ENCODE data around the gene ENPEP.

DNA sequence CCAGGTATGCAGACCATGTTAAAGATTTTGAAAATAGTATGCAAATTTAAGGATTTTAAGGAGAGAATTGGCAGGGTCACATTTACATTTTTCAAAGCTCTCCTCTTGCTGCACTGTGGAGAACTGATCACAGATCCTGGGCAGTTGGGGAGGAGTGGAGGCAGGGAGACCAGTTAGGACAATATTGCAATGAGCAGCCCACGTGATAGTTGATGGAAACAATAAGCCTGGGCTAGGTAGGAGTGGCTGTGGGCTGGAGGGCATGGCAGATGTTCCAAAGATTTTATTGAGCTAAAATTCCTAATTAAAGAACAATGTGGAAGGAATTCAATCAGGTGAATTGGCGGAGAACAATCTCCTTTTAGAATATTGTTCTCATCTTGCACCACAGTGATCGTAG is 50.6 kb downstream of the ENPEP start:
- TF ChIP-seq ZC3H10 (CRISPR knock-in tag; IDR thresholded peaks at IDR 0.05) (no peak), ESRRG (CRISPR knock-in tag; IDR thresholded peaks at IDR 0.05) (no peak), TCF4 (CRISPR knock-in tag; IDR thresholded peaks at IDR 0.05; ENCODE audit: borderline replicate concordance) (no peak), ZNF8 (CRISPR knock-in tag; IDR thresholded peaks at IDR 0.05) (no peak), TOX (CRISPR knock-in tag; IDR thresholded peaks at IDR 0.05; ENCODE audit: borderline replicate concordance) (no peak), TSHZ2 (CRISPR knock-in tag; IDR thresholded peaks at IDR 0.05) (no peak), CSDC2 (CRISPR knock-in tag; IDR thresholded peaks at IDR 0.05) (no peak), ZNF565 (CRISPR knock-in tag; conservative IDR thresholded peaks at IDR 0.05; ENCODE audit: low read depth) (no peak)
- TF ChIP-seq, protein P1, sequence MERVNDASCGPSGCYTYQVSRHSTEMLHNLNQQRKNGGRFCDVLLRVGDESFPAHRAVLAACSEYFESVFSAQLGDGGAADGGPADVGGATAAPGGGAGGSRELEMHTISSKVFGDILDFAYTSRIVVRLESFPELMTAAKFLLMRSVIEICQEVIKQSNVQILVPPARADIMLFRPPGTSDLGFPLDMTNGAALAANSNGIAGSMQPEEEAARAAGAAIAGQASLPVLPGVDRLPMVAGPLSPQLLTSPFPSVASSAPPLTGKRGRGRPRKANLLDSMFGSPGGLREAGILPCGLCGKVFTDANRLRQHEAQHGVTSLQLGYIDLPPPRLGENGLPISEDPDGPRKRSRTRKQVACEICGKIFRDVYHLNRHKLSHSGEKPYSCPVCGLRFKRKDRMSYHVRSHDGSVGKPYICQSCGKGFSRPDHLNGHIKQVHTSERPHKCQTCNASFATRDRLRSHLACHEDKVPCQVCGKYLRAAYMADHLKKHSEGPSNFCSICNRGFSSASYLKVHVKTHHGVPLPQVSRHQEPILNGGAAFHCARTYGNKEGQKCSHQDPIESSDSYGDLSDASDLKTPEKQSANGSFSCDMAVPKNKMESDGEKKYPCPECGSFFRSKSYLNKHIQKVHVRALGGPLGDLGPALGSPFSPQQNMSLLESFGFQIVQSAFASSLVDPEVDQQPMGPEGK (CRISPR knock-in tag; IDR thresholded peaks at IDR 0.05; ENCODE audit: borderline replicate concordance) = no peak
